Hepatocyte (in vitro differentiated cells): ENCODE measurements around the gene COMP. TPM values are rescaled to one million over a fixed set of nuclear protein-coding genes. Genes with fewer than 3 reads are reported as not detected.

Experiments
- DNase-seq: peaks from one replicate; pipeline ENCODE4 v3.0.0-alpha.2; 2016; ENCODE audit warnings: low spot score
- H2AFZ ChIP-seq: fragments of 200-600 bp; sonication (generic); 2 replicates; pipeline ENCODE4 v1.6.0; 2016; ENCODE audit warnings: antibody characterized with exemption, mild to moderate bottlenecking
- H3K27ac ChIP-seq: fragments of 200-600 bp; sonication (generic); 2 replicates; pipeline ENCODE4 v1.5.1; 2016; ENCODE audit warnings: mild to moderate bottlenecking
- H3K27me3 ChIP-seq: fragments of 200-600 bp; sonication (generic); 2 replicates; pipeline ENCODE4 v1.6.1; 2016
- H3K36me3 ChIP-seq: fragments of 200-600 bp; sonication (generic); replicated peaks from 2 replicates; pipeline ENCODE4 v1.5.1; 2016; ENCODE audit warnings: low read depth; ENCODE audit not compliant: insufficient read depth
- H3K4me1 ChIP-seq: fragments of 200-600 bp; sonication (generic); 2 replicates; pipeline ENCODE4 v1.5.1; 2016; ENCODE audit warnings: mild to moderate bottlenecking, moderate library complexity; ENCODE audit not compliant: insufficient read depth
- H3K4me2 ChIP-seq: fragments of 200-600 bp; sonication (generic); 2 replicates; pipeline ENCODE4 v1.6.0; 2016
- H3K4me3 ChIP-seq: fragments of 200-600 bp; sonication (generic); 2 replicates; pipeline ENCODE4 v1.5.1; 2016; ENCODE audit warnings: mild to moderate bottlenecking
- H3K79me2 ChIP-seq: fragments of 200-600 bp; sonication (generic); 2 replicates; pipeline ENCODE4 v1.6.0; 2017; ENCODE audit warnings: mild to moderate bottlenecking
- H3K9me2 ChIP-seq: fragments of 200-600 bp; sonication (generic); replicated peaks from 2 replicates; pipeline ENCODE4 v1.6.0; 2017; ENCODE audit warnings: mild to moderate bottlenecking; ENCODE audit not compliant: insufficient read depth
- H3K9me3 ChIP-seq: fragments of 200-600 bp; sonication (generic); 2 replicates; pipeline ENCODE4 v1.5.1; 2016; ENCODE audit warnings: low read depth, mild to moderate bottlenecking
- H4K20me1 ChIP-seq: fragments of 200-600 bp; sonication (generic); 2 replicates; pipeline ENCODE4 v1.6.0; 2016; ENCODE audit warnings: mild to moderate bottlenecking; ENCODE audit not compliant: insufficient read depth, poor library complexity, severe bottlenecking
- EZH2 ChIP-seq: fragments of 200-600 bp; sonication (generic); IDR thresholded peaks from 2 replicates; pipeline ENCODE4 v1.6.1; 2016; ENCODE audit warnings: antibody characterized with exemption, mild to moderate bottlenecking, borderline replicate concordance
- EZH2phosphoT487 ChIP-seq: fragments of 200-600 bp; sonication (generic); IDR thresholded peaks from one replicate; pipeline ENCODE4 v1.6.1; 2018; ENCODE audit warnings: antibody characterized with exemption, mild to moderate bottlenecking, low read depth, moderate library complexity; ENCODE audit not compliant: unreplicated experiment, severe bottlenecking
- WGBS: methylation state at CpG from one replicate; pipeline ENCODE4 v1.1.6; 2016; ENCODE audit warnings: low lambda C conversion rate; ENCODE audit errors: missing lambda C conversion rate; 5-methylcytosine and 5-hydroxymethylcytosine counted together
- polyA plus RNA-seq: library from polyadenylated mRNA; unstranded; fragments of >200 nt; fragmentation: Nextera tagmentation; extraction: Ambion mirVana; gene quantifications from 2 replicates; pipeline ENCODE4 v1.2.1, GENCODE V29; 2016
- total RNA-seq: library from RNA; depleted of rRNA; stranded (reverse); fragments of >200 nt; gene quantifications from 2 replicates; pipeline ENCODE4 v1.2.3, GENCODE V29; 2014
- TF ChIP-seq, protein P1 (sequence below): fragments of 200-600 bp; sonication (generic); IDR thresholded peaks from 2 replicates; pipeline ENCODE4 v1.5.1; 2016; ENCODE audit warnings: antibody characterized with exemption, mild to moderate bottlenecking; ENCODE audit not compliant: poor library complexity

COMP gene
- total and polyA plus RNA-seq, 2 experiments from 2014 or later, result 2.8 to 16.3 TPM

DNA sequence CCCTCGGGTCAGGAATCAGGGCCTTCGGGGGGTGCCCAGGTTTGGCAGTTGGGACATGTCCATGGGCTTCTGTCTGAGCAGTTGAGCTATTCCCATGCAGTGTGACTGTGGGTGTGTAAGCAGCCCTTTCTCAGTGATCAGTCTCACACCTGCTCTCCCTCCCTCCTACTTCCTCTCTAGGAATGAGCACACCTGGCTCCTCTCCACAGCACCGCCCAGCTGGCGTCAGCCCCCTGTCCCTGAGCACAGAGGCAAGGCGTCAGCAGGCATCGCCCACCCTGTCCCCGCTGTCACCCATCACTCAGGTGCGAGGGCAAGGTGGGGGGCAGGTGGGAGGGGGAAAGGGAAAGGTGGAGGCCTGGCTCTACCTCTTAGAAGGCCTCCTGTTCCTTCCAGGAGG lies 25.9 kb downstream of the COMP start:
- Histone ChIP-seq H3K4me1 (peaks cover 23% of the 10 kb centered on the region), H4K20me1 (no peaks in the 10 kb centered on the region), H3K9me2 (no peaks in the 10 kb centered on the region), H3K9me3 (no peaks in the 10 kb centered on the region), H3K27me3 (no peaks in the 10 kb centered on the region), H2AFZ (no peak overlapping the region), H3K79me2 (no peaks in the 10 kb centered on the region), H3K4me3 (no peak overlapping the region), H3K4me2 (no peak overlapping the region), H3K36me3 (no peaks in the 10 kb centered on the region), H3K27ac (no peak overlapping the region)
- DNase-seq, result no peak
- TF ChIP-seq EZH2 (no peak), EZH2phosphoT487 (no peak)
- TF ChIP-seq, protein P1, sequence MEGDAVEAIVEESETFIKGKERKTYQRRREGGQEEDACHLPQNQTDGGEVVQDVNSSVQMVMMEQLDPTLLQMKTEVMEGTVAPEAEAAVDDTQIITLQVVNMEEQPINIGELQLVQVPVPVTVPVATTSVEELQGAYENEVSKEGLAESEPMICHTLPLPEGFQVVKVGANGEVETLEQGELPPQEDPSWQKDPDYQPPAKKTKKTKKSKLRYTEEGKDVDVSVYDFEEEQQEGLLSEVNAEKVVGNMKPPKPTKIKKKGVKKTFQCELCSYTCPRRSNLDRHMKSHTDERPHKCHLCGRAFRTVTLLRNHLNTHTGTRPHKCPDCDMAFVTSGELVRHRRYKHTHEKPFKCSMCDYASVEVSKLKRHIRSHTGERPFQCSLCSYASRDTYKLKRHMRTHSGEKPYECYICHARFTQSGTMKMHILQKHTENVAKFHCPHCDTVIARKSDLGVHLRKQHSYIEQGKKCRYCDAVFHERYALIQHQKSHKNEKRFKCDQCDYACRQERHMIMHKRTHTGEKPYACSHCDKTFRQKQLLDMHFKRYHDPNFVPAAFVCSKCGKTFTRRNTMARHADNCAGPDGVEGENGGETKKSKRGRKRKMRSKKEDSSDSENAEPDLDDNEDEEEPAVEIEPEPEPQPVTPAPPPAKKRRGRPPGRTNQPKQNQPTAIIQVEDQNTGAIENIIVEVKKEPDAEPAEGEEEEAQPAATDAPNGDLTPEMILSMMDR, result no peak
- 93% methylated on average over 8 of the region's 8 CpGs for WGBS

DNA sequence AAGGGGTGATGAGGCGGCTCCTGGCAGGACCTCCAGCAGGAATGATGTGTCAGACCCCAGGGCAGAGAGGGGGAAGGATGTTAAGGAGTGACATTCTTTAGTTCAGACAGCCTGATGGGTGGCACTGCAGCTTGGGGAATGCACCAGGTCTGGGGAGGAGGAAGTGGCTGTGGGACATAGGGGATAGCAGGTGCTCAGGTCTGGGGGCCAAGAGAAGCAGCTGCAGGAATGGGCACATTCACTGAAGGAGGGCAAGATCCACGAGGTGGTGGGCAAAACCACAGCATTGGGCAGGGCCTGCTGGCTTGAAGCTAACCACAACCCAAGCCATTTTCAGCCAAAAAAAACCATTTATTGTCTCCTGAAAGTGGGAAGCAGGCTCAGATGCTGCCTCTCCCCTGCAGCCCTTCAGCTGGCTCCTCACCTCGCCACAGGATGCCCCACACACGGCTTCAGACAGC lies 26.5 kb downstream of the COMP start:
- DNase-seq, result no peak
- Histone ChIP-seq H3K4me3 (no peak overlapping the region), H3K27me3 (no peaks in the 10 kb centered on the region), H3K4me2 (no peak overlapping the region), H3K27ac (no peak overlapping the region), H3K9me3 (no peaks in the 10 kb centered on the region), H2AFZ (no peak overlapping the region), H3K79me2 (no peaks in the 10 kb centered on the region), H3K36me3 (no peaks in the 10 kb centered on the region), H4K20me1 (no peaks in the 10 kb centered on the region), H3K9me2 (no peaks in the 10 kb centered on the region), H3K4me1 (peaks cover 23% of the 10 kb centered on the region)
- no peak for TF ChIP-seq EZH2
- TF ChIP-seq EZH2phosphoT487, result no peak
- TF ChIP-seq, protein P1, result no peak
- 76% methylated on average over 4 of the region's 4 CpGs for WGBS

DNA sequence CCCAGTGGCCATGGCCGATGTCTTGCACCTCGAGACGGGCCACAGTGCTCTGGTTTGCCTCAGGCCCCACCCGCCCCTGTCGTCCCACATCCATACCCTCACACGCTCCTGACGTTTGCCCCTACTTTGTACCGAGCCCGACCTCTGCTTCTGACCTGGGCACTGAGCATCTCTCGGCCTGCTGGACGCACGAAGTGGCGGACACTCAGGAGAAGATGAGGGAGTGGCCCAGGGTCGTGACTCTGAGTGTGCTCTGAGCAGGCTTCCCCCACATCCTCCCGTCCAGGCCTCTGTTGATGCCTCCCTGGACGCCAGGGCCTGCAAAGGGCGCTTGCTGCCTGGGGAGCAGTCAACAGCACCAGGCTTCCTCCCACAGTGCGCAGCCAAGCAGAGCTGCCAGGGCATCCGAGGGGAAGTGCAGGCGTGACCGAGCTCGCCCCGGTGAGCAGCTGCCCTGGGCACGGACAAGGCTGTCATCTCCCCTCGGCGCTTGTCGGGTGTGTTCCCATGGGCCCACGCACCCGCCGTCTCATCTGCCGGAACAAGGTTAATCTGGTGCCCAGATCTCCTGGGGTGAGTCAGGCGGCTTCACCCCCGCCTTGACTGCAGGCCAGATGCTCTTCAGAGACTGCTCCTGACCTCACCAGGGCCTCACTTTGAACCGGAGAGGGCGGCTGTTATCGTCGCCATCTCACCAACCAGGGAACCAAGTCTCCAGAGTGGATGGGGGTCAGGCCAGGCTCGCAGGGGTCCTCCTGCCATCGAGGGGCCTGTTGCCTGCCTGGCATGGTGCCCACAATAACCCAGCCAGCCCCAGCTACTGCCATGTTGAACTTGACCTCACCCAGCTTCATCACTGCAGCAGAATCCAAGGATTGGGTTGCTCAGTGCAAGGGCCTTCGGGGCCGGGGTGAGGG lies 27.2 kb downstream of the COMP start:
- H4K20me1 ChIP-seq, result no peaks in the 10 kb centered on the region
- H3K4me1 ChIP-seq, result peaks cover 23% of the 10 kb centered on the region
- no peak overlapping the region for H3K4me3 ChIP-seq
- no peak overlapping the region for H2AFZ ChIP-seq
- H3K27ac ChIP-seq, result no peak overlapping the region
- WGBS, result 93% methylated on average over 40 of the region's 41 CpGs
- no peaks in the 10 kb centered on the region for H3K36me3 ChIP-seq
- H3K9me2 ChIP-seq, result no peaks in the 10 kb centered on the region
- H3K4me2 ChIP-seq, result no peak overlapping the region
- H3K9me3 ChIP-seq, result no peaks in the 10 kb centered on the region
- no peaks in the 10 kb centered on the region for H3K79me2 ChIP-seq
- H3K27me3 ChIP-seq, result no peaks in the 10 kb centered on the region
- DNase-seq, result no peak
- TF ChIP-seq EZH2, result no peak
- TF ChIP-seq, protein P1, result no peak
- no peak for TF ChIP-seq EZH2phosphoT487
